Keratinocyte (primary cell): Measurements from ENCODE around the gene ADPRS.

Source experiments
- CTCF ChIP-seq, 3 experiments: IDR thresholded peaks in 1 of 3; conservative IDR thresholded peaks in 1 of 3; optimal IDR thresholded peaks in 1 of 3; 2 replicates in 2 of 3; 3 replicates in 1 of 3; pipeline versions ENCODE3 to v1.5.1; 2011; ENCODE audit warnings: low read length in 3 of 3, mild to moderate bottlenecking in 3 of 3, moderate library complexity in 2 of 3, control low read depth in 1 of 3, inconsistent platforms in 1 of 3; ENCODE audit not compliant: insufficient read depth in 2 of 3; ENCODE audit errors: extremely low read depth in 1 of 3
- EZH2 ChIP-seq: IDR thresholded peaks from one replicate; pipeline ENCODE4 v1.6.1; 2012; ENCODE audit warnings: inconsistent platforms, mild to moderate bottlenecking, low read length, moderate library complexity

DNA sequence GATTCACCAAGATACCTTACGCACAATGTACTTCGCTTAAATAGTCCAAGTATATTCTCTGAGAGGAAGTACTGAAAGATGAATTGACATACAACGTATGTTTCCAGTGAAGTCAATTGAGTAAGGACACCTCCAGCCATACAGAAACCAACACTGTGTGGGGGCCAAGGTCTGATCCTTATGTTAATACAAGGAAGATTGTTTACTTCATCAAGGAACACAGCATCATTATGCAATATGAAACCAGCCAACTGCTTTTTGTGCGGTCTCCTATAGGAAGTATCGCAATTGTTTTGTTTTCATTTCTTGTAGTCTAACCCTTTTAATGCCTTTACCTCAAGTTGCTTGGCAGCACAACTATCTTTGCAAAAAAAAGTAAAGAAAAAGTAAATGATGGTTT lies 33.0 kb upstream of the ADPRS start:
- TF ChIP-seq CTCF (optimal IDR thresholded peaks at IDR 0.05 in 1 of 3, IDR thresholded peaks at IDR 0.05 in 1 of 3, conservative IDR thresholded peaks at IDR 0.05 in 1 of 3; ENCODE audit: extremely low read depth in 1 of 3, insufficient read depth in 2 of 3, low read length in 3 of 3) (no peak), EZH2 (no peak)
